NCI-H2081 (cell line): ENCODE results near the gene MBP.

Experiments used
- DNase-seq, 2 experiments: peaks; one replicate each; lab custom pipeline; 2025; lab: John Stamatoyannopoulos, UW

MBP gene

GRCh38 chr18:77133835-77134496 lies 1.4 kb upstream of the MBP start:
- DNase-seq = peak in 1 of 2 experiments; percentile 22

- DNase-seq = peak in 1 of 2 experiments; percentile 23
Measured at GRCh38 chr18:77133051-77133834, 660 bp upstream of the MBP start.

- peak in 1 of 2 experiments; percentile 53 for DNase-seq
Measured at GRCh38 chr18:77131652-77132368, 773 bp downstream of the MBP start.

DNA sequence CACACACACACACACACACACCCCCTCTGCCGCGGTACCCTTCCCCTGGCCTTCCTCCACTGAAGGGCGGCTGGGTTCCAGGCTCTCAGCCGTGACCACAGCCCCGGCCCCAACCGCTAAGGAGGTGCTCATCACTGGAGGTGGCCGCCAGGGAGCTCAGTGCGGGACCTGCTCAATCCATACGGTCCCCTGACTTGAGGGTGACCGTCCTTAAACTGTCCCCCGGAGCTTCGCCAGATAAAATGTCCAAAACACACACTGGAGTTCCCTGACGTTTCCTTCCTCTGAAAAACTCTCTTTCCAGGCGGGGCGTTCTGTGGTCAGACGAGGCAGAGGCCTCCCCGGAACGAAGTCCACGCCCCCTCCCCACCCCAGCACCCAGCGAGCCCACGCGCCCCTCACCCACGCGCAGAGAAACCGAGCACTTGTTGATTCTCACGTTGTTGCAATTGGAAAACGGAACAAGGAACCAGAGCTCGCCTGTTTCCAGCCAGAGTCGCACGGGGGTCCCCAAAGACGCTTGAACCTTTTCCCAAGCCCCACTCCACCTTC lies 1.4 kb downstream of the MBP start:
- DNase-seq = peak in 1 of 2 experiments; percentile 14

- DNase-seq = no peak
Measured at GRCh38 chr18:77130229-77131099, 2.1 kb downstream of the MBP start.

DNA sequence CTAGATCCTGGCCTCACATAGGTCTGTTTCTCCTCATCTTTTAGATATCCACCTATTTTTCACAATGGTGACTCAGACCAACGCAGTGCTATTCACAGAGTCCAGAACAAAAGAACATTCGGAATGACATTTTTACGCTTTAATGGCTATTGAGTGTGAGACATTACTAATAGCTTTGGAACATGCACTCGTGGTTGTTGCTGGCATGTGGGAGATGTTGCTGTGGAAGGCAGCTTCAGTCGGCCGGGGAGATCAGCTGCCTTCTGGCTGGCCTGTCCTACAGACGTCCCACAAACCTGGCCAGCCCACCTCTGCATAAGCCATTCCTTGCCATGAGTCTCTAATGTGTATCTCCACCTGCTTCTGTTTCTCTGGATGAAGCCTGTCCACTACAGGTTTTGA lies 3.4 kb downstream of the MBP start:
- no peak for DNase-seq

GRCh38 chr18:77127769-77128671 lies 4.6 kb downstream of the MBP start:
- DNase-seq = peak; percentile 48 to 67

GRCh38 chr18:77124452-77124922 lies 8.1 kb downstream of the MBP start:
- no peak for DNase-seq

GRCh38 chr18:77123320-77124231 lies 9.0 kb downstream of the MBP start:
- no peak for DNase-seq

DNA sequence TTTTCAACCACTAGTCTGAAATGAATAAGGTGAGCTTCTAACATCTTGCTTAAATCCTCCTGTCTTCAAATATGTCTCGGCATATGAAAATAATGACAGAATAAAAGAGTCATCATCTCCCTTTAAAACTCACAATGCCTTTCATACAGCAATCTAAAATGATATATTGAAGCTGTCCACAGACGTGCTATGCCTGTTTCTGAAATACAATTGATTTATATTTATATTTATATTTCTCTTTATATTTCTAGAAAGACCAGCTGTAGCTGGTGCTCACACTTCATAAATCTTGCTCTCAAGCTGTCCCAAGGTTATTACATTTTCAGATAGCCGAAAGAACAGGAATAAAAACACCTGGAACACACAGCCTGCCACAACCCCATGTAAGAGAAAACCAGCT lies 11.1 kb downstream of the MBP start:
- no peak for DNase-seq

DNA sequence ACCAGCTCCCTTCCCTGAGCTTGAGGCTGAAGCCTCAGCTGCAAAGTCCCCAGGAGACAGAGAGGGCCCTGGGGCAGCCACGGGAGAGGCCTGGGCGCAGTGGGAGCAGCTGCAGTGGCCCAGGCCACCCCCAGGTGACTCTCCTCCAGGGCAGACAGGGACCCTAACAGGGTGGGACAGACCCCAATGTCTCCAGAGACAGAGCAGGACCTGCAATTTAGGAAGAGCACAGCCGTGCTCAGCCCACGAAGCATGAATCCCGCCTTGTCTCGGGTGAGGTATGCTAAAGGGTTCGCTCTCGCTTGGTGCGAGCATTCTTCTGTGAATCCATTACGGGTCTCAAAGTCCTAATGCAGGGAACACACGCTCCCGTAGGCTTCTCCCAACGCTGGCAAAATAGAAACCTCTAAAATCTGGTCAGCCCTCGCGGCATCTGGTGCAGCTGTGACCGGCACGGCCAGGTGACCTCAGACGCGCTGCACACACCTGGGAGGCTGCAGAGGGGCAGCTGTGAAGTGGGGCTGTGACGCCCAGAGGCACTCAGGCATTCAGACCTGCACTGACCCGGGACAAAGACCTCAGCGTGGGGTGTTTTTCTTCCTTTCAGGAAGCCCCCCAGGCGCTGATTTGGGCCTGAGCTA lies 12.6 kb downstream of the MBP start:
- no peak for DNase-seq

- no peak for DNase-seq
Measured at GRCh38 chr18:77119101-77119850, 13.3 kb downstream of the MBP start.

DNA sequence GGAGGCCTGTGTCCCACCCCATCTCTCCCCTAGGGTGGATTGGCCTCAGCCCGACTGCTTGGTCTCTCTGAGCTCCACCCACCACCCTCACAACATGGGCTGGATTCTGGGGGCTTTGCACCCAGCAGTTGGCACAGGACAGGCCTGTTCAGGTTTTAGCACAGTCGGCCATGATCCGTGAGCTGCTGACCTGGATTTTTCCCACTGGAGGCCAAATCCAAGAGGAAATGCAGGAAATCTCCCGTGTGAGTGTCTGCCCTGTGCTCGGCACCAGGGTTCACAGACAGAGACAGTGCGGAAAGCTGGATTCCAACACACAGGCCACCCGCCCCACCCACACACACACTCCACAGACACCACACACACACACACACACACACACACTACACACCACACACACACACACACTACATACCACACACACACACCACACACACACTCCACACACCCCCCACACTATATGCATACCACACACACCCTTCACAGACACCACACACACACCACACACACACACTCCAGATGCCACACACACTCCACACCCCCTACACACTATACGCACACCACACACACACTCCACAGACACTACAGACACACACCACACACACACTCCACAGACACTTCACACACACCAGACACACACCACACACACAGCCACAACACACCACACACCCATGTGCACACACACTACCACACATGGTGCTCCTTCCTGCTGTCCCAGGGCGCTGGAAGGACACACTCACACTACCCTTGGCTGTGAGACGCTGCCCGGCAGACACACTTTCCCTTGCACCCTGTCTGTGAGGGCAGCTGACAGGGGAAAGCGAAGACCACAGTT lies 14.1 kb downstream of the MBP start:
- no peak for DNase-seq

GRCh38 chr18:77116201-77117080 lies 16.1 kb downstream of the MBP start:
- DNase-seq = no peak

DNA sequence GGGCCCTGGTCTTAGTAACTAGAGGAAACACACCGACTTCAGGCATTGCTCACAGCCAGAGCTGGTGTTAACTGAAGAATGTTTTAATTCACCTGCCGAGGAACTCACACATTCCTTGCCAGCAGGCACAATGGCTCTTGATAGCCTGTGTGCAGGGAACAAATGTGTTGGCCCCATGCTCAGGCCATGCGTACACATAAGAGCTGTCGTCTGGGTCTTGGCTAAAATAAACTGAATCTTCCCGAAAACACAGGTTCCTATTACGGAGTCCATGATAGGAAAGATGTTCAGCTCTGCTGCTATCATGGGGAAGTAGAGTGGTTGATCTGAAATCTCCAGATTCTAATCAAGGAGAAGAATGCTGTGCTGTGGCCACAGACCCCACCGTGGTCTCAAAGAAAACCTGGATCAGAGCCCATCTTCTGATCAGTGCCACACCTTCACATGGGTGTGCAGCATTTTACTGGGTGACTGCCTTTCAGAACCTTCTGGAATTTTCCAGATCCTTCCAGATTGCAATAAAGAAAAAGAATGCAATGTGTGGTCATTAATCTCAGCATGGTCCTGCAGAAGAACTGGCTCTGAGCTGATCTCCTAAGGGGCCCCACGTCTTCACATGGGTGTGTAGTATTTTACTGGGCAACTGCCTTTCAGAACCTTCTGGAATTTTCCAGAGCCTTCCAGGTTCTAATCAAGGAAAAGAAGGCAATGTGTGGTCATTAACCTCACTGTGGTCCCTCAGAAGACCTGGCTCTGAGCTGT lies 17.2 kb downstream of the MBP start:
- DNase-seq = no peak
